HepG2 (cell line): Measurements from ENCODE around the gene ARHGDIA. TPM values are rescaled to one million over a fixed set of nuclear protein-coding genes. Genes with fewer than 3 reads are reported as not detected.
A peak's percentile ranks its signal among the peaks of the same experiment; 100 is the strongest.

ENCODE experiments used
- ATM ChIP-seq: fragments of 450-650 bp; IDR thresholded peaks from 2 replicates; pipeline ENCODE4 v1.7.1; 2017; ENCODE audit warnings: mild to moderate bottlenecking, borderline replicate concordance
- FOXO1 ChIP-seq: sonication (generic); formaldehyde crosslinking; IDR thresholded peaks from 2 replicates; pipeline ENCODE4 v1.4.0; 2020; ENCODE audit warnings: missing genetic modification reagents
- HCFC1 ChIP-seq: fragments of 150-350 bp; IDR thresholded peaks from 2 replicates; pipeline ENCODE4 v1.6.1; 2014; ENCODE audit warnings: low read depth, low read length
- KLF13 ChIP-seq: sonication (generic); formaldehyde crosslinking; IDR thresholded peaks from 2 replicates; pipeline ENCODE4 v1.4.0; 2020; ENCODE audit warnings: mild to moderate bottlenecking, missing genetic modification reagents
- MTF1 ChIP-seq: sonication (generic); formaldehyde crosslinking; IDR thresholded peaks from 2 replicates; pipeline ENCODE4 v1.5.0; 2020; ENCODE audit warnings: missing genetic modification reagents
- MXI1 ChIP-seq: IDR thresholded peaks from 3 replicates; pipeline ENCODE4 v1.6.1; 2012; ENCODE audit warnings: low read depth, low read length, inconsistent platforms, borderline replicate concordance
- RARG ChIP-seq: sonication (generic); formaldehyde crosslinking; IDR thresholded peaks from 2 replicates; pipeline ENCODE4 v1.4.0; 2020; ENCODE audit warnings: low read depth, mild to moderate bottlenecking, missing genetic modification reagents
- SMARCC2 ChIP-seq: fragments of 450-650 bp; IDR thresholded peaks from 2 replicates; pipeline ENCODE4 v1.6.1; 2017; ENCODE audit warnings: antibody characterized with exemption, mild to moderate bottlenecking
- TGIF2 ChIP-seq: IDR thresholded peaks from 2 replicates; pipeline ENCODE4 v1.6.1; 2016; ENCODE audit warnings: control low read depth, missing compliant biosample characterization
- TOE1 ChIP-seq: sonication (generic); formaldehyde crosslinking; IDR thresholded peaks from 2 replicates; pipeline ENCODE4 v1.4.0; 2020; ENCODE audit warnings: mild to moderate bottlenecking, missing genetic modification reagents
- ZFP36L2 ChIP-seq: sonication (generic); formaldehyde crosslinking; IDR thresholded peaks from 2 replicates; pipeline ENCODE4 v1.4.0; 2020; ENCODE audit warnings: missing genetic modification reagents
- ZNF282 ChIP-seq: fragments of 450-650 bp; IDR thresholded peaks from 2 replicates; pipeline ENCODE4 v1.6.1; 2018; ENCODE audit not compliant: partially characterized antibody
- ZNF709 ChIP-seq: sonication (generic); formaldehyde crosslinking; IDR thresholded peaks from 2 replicates; pipeline ENCODE4 v1.5.0; 2020; ENCODE audit warnings: mild to moderate bottlenecking, missing genetic modification reagents
- ZZZ3 ChIP-seq: sonication (generic); formaldehyde crosslinking; IDR thresholded peaks from 2 replicates; pipeline ENCODE4 v1.4.0; 2020; ENCODE audit warnings: missing genetic modification reagents, mild to moderate bottlenecking, borderline replicate concordance
- polyA plus RNA-seq, 8 experiments: library from polyadenylated mRNA; depleted of rRNA in 3 of 8; stranded (reverse) in 7 of 8; unstranded in 1 of 8; fragments of >200 nt; fragmentation: Illumina TruSeq in 4 of 8; extraction: Trizol in 4 of 8; gene quantifications; 2 replicates each; pipeline versions ENCODE4 v1.2.1 to v1.2.3, GENCODE V29; 2011 to 2016; ENCODE audit warnings: low read depth in 4 of 8, missing spikeins in 1 of 8, mixed read lengths in 1 of 8; ENCODE audit not compliant: insufficient read depth in 1 of 8
- total RNA-seq, 5 experiments: library from RNA; depleted of rRNA; stranded (reverse); fragments of >200 nt; fragmentation: Illumina TruSeq; extraction: Trizol; gene quantifications; 2 replicates each; pipeline ENCODE4 v1.2.3, GENCODE V29; 2016; ENCODE audit warnings: low read depth in 1 of 5
- TF ChIP-seq, protein P1 (sequence below): sonication (generic); formaldehyde crosslinking; IDR thresholded peaks from 2 replicates; pipeline ENCODE4 v1.5.1; 2020; ENCODE audit warnings: missing genetic modification reagents, mild to moderate bottlenecking, borderline replicate concordance
- TF ChIP-seq, protein P2 (sequence below): sonication (generic); formaldehyde crosslinking; IDR thresholded peaks from 2 replicates; pipeline ENCODE4 v1.8.0; 2022; ENCODE audit warnings: mild to moderate bottlenecking, missing genetic modification reagents, moderate library complexity
- TF ChIP-seq, protein P3 (sequence below): sonication (generic); formaldehyde crosslinking; IDR thresholded peaks from 2 replicates; pipeline ENCODE4 v1.5.0; 2020; ENCODE audit warnings: mild to moderate bottlenecking, missing genetic modification reagents
- TF ChIP-seq, protein P4 (sequence below): sonication (generic); formaldehyde crosslinking; IDR thresholded peaks from 2 replicates; pipeline ENCODE4 v1.4.0; 2020; ENCODE audit warnings: mild to moderate bottlenecking, missing genetic modification reagents
- TF ChIP-seq, protein P5 (sequence below): sonication (generic); formaldehyde crosslinking; IDR thresholded peaks from 2 replicates; pipeline ENCODE4 v1.5.0; 2020; ENCODE audit warnings: mild to moderate bottlenecking, missing genetic modification reagents
- TF ChIP-seq, protein P6 (sequence below): sonication (generic); formaldehyde crosslinking; IDR thresholded peaks from 2 replicates; pipeline ENCODE4 v1.8.0; 2022; ENCODE audit warnings: low read depth, missing genetic modification reagents

Gene ARHGDIA
- total and polyA plus RNA-seq, 2 of the 13 experiments (the other 11 are each of a cell fraction or from before 2014, with no cell fraction given): 40.0 to 64.0 TPM

DNA sequence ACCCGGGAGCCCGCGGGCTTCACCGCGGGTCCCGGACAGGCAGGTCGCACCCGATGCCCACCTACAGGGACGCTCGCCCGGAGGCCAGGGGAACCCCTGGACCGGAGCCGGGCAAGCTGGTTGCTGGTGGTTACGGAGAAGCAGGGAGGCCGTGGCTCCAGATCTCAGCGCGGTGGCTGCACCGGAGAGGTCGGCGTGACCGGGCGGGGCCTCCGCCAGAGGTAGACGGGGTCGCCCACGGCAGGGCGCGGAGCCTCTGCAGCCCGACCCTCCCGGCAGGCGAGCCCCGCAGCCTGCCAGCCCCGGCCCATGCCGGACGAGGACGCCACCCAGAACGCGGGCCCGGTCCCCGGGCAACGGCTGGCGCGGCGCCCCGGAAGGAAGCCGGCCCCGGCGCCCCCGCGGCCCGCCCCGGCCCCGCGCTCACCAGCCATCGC lies 39.7 kb upstream of the ARHGDIA start (continued):
- TF ChIP-seq ZZZ3 (CRISPR knock-in tag) (no peak), RARG (CRISPR knock-in tag) (no peak), FOXO1 (no peak), HCFC1 (no peak), TGIF2 (CRISPR knock-in tag) (no peak), SMARCC2 (no peak), ATM (no peak), MTF1 (no peak), KLF13 (no peak), ZNF709 (CRISPR knock-in tag) (no peak), ZFP36L2 (CRISPR knock-in tag) (0 out of 2 replicates have a peak, but pooled peaks have one; percentile 5), TOE1 (CRISPR knock-in tag) (no peak), ZNF282 (no peak), MXI1 (no peak; the same call in 2 of the 3 replicates)
- TF ChIP-seq, protein P1, sequence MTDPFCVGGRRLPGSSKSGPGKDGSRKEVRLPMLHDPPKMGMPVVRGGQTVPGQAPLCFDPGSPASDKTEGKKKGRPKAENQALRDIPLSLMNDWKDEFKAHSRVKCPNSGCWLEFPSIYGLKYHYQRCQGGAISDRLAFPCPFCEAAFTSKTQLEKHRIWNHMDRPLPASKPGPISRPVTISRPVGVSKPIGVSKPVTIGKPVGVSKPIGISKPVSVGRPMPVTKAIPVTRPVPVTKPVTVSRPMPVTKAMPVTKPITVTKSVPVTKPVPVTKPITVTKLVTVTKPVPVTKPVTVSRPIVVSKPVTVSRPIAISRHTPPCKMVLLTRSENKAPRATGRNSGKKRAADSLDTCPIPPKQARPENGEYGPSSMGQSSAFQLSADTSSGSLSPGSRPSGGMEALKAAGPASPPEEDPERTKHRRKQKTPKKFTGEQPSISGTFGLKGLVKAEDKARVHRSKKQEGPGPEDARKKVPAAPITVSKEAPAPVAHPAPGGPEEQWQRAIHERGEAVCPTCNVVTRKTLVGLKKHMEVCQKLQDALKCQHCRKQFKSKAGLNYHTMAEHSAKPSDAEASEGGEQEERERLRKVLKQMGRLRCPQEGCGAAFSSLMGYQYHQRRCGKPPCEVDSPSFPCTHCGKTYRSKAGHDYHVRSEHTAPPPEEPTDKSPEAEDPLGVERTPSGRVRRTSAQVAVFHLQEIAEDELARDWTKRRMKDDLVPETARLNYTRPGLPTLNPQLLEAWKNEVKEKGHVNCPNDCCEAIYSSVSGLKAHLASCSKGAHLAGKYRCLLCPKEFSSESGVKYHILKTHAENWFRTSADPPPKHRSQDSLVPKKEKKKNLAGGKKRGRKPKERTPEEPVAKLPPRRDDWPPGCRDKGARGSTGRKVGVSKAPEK (CRISPR knock-in tag): 0 out of 2 replicates have a peak, but pooled peaks have one; percentile 6
- TF ChIP-seq, protein P2, sequence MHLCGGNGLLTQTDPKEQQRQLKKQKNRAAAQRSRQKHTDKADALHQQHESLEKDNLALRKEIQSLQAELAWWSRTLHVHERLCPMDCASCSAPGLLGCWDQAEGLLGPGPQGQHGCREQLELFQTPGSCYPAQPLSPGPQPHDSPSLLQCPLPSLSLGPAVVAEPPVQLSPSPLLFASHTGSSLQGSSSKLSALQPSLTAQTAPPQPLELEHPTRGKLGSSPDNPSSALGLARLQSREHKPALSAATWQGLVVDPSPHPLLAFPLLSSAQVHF (CRISPR knock-in tag): no peak
- TF ChIP-seq, protein P3, sequence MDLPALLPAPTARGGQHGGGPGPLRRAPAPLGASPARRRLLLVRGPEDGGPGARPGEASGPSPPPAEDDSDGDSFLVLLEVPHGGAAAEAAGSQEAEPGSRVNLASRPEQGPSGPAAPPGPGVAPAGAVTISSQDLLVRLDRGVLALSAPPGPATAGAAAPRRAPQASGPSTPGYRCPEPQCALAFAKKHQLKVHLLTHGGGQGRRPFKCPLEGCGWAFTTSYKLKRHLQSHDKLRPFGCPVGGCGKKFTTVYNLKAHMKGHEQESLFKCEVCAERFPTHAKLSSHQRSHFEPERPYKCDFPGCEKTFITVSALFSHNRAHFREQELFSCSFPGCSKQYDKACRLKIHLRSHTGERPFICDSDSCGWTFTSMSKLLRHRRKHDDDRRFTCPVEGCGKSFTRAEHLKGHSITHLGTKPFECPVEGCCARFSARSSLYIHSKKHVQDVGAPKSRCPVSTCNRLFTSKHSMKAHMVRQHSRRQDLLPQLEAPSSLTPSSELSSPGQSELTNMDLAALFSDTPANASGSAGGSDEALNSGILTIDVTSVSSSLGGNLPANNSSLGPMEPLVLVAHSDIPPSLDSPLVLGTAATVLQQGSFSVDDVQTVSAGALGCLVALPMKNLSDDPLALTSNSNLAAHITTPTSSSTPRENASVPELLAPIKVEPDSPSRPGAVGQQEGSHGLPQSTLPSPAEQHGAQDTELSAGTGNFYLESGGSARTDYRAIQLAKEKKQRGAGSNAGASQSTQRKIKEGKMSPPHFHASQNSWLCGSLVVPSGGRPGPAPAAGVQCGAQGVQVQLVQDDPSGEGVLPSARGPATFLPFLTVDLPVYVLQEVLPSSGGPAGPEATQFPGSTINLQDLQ (CRISPR knock-in tag): 0 out of 2 replicates have a peak, but pooled peaks have one; percentile 17
- TF ChIP-seq, protein P4, sequence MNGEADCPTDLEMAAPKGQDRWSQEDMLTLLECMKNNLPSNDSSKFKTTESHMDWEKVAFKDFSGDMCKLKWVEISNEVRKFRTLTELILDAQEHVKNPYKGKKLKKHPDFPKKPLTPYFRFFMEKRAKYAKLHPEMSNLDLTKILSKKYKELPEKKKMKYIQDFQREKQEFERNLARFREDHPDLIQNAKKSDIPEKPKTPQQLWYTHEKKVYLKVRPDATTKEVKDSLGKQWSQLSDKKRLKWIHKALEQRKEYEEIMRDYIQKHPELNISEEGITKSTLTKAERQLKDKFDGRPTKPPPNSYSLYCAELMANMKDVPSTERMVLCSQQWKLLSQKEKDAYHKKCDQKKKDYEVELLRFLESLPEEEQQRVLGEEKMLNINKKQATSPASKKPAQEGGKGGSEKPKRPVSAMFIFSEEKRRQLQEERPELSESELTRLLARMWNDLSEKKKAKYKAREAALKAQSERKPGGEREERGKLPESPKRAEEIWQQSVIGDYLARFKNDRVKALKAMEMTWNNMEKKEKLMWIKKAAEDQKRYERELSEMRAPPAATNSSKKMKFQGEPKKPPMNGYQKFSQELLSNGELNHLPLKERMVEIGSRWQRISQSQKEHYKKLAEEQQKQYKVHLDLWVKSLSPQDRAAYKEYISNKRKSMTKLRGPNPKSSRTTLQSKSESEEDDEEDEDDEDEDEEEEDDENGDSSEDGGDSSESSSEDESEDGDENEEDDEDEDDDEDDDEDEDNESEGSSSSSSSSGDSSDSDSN (CRISPR knock-in tag): no peak; the same call in 1 of the 2 replicates
- TF ChIP-seq, protein P5, sequence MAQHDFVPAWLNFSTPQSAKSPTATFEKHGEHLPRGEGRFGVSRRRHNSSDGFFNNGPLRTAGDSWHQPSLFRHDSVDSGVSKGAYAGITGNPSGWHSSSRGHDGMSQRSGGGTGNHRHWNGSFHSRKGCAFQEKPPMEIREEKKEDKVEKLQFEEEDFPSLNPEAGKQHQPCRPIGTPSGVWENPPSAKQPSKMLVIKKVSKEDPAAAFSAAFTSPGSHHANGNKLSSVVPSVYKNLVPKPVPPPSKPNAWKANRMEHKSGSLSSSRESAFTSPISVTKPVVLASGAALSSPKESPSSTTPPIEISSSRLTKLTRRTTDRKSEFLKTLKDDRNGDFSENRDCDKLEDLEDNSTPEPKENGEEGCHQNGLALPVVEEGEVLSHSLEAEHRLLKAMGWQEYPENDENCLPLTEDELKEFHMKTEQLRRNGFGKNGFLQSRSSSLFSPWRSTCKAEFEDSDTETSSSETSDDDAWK: no peak
- TF ChIP-seq, protein P6, sequence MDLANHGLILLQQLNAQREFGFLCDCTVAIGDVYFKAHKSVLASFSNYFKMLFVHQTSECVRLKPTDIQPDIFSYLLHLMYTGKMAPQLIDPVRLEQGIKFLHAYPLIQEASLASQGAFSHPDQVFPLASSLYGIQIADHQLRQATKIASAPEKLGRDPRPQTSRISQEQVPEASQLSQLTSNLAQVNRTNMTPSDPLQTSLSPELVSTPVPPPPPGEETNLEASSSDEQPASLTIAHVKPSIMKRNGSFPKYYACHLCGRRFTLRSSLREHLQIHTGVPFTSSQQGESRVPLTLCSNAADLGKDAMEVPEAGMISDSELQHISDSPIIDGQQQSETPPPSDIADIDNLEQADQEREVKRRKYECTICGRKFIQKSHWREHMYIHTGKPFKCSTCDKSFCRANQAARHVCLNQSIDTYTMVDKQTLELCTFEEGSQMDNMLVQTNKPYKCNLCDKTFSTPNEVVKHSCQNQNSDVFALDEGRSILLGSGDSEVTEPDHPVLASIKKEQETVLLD (CRISPR knock-in tag): no peak; the same call in 1 of the 2 replicates
